ENCODE data around the gene SLC39A3.

The SLC39A3 gene

GRCh38 chr19:2768365-2769132, 28.7 kb upstream of the SLC39A3 start:
- DNase-seq = no peak

DNA sequence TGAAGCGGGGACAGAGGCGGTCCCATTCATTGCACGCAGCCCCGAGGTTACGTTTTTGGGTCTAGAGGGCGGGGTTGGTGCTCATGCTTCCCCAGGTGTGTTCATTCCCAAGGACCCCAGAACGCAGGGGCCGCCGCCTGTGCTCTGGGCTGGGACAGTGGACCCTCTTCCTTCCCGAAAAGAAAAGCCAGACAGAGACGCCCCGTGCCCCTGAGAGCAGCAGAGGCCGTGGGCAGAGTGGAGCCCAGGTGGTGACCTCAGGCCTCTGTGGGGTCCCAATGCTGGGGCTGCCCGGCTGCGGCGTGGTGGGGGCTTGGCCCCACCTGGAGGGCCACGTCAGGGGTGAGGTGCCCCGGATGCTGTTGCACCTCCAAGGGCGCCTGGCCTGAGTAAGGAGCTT, 27.9 kb upstream of the SLC39A3 start:
- no peak for DNase-seq

GRCh38 chr19:2766594-2767372, 27.0 kb upstream of the SLC39A3 start:
- no peak for DNase-seq

- DNase-seq = no peak
These were observed 25.6 kb upstream of the SLC39A3 start for GRCh38 chr19:2765376-2765775.

DNA sequence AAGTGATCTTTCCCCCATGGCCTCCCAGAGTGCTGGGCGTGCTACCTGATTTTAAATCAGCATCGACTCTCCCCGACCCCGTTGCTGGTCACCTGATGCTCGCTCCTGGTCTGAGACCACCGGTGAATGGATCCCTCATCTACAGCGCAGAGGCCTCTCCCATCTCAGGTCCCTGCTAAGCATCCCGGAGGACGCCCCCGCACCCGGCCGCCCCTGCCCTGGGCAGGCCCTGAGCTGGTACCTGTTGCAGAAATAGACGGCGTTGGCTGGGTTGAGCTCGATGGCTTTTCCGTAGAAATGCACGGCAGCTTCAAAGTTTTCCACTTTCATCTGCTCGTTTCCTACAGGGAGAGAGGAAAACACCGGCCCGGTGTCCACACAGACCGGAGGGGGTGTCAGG, 25.1 kb upstream of the SLC39A3 start:
- no peak for DNase-seq

- no peak for DNase-seq
These were observed 23.9 kb upstream of the SLC39A3 start for GRCh38 chr19:2763687-2764086.

- no peak for DNase-seq
These were observed 23.1 kb upstream of the SLC39A3 start for GRCh38 chr19:2762783-2763496.

GRCh38 chr19:2761876-2762782, 22.3 kb upstream of the SLC39A3 start:
- DNase-seq = no peak

DNA sequence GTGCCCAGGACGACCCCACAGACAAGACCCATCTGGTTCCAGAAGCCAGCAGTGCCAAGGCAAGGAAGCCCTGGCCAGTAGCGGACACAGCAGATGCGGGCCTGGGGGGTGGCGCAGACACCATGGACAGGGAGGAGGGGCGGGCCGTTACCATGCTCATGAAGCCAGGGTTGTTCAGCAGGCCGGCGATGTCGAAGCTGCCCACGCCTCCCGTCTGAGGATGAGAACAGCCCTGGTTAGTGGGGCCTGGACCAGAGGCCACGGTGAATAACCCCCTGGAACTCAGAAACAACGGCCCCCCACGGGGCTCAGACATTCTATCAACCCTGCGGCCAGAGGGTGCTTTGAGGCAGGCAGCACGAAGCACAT, 21.5 kb upstream of the SLC39A3 start:
- no peak for DNase-seq

- DNase-seq = no peak
These were observed 20.1 kb upstream of the SLC39A3 start for GRCh38 chr19:2759965-2760364.

DNA sequence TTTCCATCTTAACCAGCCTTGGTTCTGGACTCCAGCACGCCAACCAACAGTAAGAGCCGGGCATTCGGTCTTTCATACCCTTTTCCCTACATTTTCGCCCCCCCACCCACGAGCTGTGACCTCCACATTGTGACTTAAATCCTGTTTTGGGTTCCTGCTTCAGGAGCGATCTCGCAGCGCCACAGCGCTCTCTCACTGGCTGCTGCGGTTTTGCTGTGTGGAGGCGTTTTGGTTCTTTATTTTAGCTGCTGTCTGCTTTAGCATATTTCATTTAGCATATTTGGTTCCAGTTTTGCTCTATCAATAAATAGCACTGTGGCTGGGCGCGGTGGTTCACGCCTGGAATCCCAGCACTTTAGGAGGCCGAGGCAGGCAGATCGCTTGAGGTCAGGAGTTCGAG, 19.5 kb upstream of the SLC39A3 start:
- no peak for DNase-seq

- no peak for DNase-seq
These were observed 18.9 kb upstream of the SLC39A3 start for GRCh38 chr19:2758601-2759313.

- no peak for DNase-seq
These were observed 17.4 kb upstream of the SLC39A3 start for GRCh38 chr19:2756921-2757881.

GRCh38 chr19:2756477-2756876, 16.7 kb upstream of the SLC39A3 start:
- DNase-seq = no peak

GRCh38 chr19:2755811-2756210, 16.0 kb upstream of the SLC39A3 start:
- DNase-seq = no peak

DNA sequence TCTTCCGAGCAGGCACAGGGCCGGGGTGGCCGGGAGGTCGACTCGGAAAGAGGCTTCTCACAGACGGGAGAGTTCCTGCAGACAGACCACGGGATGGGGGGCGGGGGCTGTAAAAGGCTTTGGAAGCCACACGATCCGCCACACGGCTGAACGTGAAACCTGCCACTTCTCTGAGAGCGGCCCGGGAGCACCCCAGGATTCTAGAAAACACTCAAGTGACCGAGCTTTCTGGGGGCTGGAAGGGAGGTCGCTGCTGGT, 15.6 kb upstream of the SLC39A3 start:
- DNase-seq = no peak

GRCh38 chr19:2754659-2755447, 15.0 kb upstream of the SLC39A3 start:
- no peak for DNase-seq

GRCh38 chr19:2751438-2751830, 11.6 kb upstream of the SLC39A3 start:
- DNase-seq = no peak

- DNase-seq = no peak
These were observed 11.1 kb upstream of the SLC39A3 start for GRCh38 chr19:2750808-2751437.

- no peak for DNase-seq
These were observed 7.5 kb upstream of the SLC39A3 start for GRCh38 chr19:2747349-2747748.

Data from CD4-positive, alpha-beta T cell treated with Interferon gamma for 1 hour (primary cell).